CD8-positive, alpha-beta memory T cell (primary cell): Measurements from ENCODE around the gene SLIT1. TPM values are rescaled to one million over a fixed set of nuclear protein-coding genes. Genes with fewer than 3 reads are reported as not detected.

Source experiments
- CTCF ChIA-PET: fragments of 350-600 bp; sonication (Branson Sonifier 250); formaldehyde crosslinking; loops from one replicate; lab custom pipeline; 2021; ENCODE audit warnings: antibody characterized with exemption; lab: Charles Lee
- POLR2A ChIA-PET: fragments of 350-600 bp; sonication (Branson Sonifier 250); formaldehyde crosslinking; loops from one replicate; lab custom pipeline; 2021; ENCODE audit warnings: antibody characterized with exemption; lab: Charles Lee
- DNase-seq, 5 donors: peaks; one replicate each; pipeline versions ENCODE4 v3.0.0 to v3.0.0-alpha.2; 2020 to 2022; ENCODE audit warnings: mixed read lengths in 1 of 5
- H3K27ac ChIP-seq: one replicate; pipeline ENCODE4 v1.7.0; 2013; ENCODE audit warnings: low read depth, mild to moderate bottlenecking, low read length, moderate library complexity
- H3K27me3 ChIP-seq: 2 replicates; pipeline ENCODE4 v1.7.0; 2013; ENCODE audit warnings: low read length, mild to moderate bottlenecking; ENCODE audit not compliant: insufficient read depth, poor library complexity, severe bottlenecking
- H3K36me3 ChIP-seq: 2 replicates; pipeline ENCODE4 v1.7.0; 2013; ENCODE audit warnings: mild to moderate bottlenecking, low read length, moderate library complexity; ENCODE audit not compliant: insufficient read depth
- H3K4me1 ChIP-seq: 2 replicates; pipeline ENCODE4 v1.7.0; 2013; ENCODE audit warnings: mild to moderate bottlenecking, low read length, moderate library complexity; ENCODE audit not compliant: insufficient read depth
- H3K4me3 ChIP-seq: 2 replicates; pipeline ENCODE4 v1.7.0; 2013; ENCODE audit warnings: mild to moderate bottlenecking, low read length
- H3K9me3 ChIP-seq: 2 replicates; pipeline ENCODE4 v1.7.0; 2013; ENCODE audit warnings: mild to moderate bottlenecking, low read length
- H3K27ac Mint-ChIP-seq, 8 donors: one replicate each; pipeline ENCODE4 v1.8.0; 2020 to 2021; ENCODE audit warnings: mixed read lengths in 8 of 8, mild to moderate bottlenecking in 6 of 8, inconsistent platforms in 3 of 8, moderate library complexity in 3 of 8
- H3K27me3 Mint-ChIP-seq, 2 donors: one replicate each; pipeline ENCODE4 v1.8.0; 2020 to 2021; ENCODE audit warnings: mixed read lengths in 2 of 2, mild to moderate bottlenecking in 1 of 2, moderate library complexity in 1 of 2
- H3K36me3 Mint-ChIP-seq, 3 donors: one replicate each; pipeline ENCODE4 v1.8.0; 2020 to 2021; ENCODE audit warnings: mixed read lengths in 3 of 3, inconsistent platforms in 1 of 3, mild to moderate bottlenecking in 1 of 3
- H3K4me1 Mint-ChIP-seq, 3 donors: one replicate each; pipeline ENCODE4 v1.8.0; 2020 to 2021; ENCODE audit warnings: mixed read lengths in 3 of 3, inconsistent platforms in 1 of 3, mild to moderate bottlenecking in 1 of 3
- H3K4me3 Mint-ChIP-seq, 7 donors: one replicate each; pipeline ENCODE4 v1.8.0; 2020 to 2021; ENCODE audit warnings: mixed read lengths in 7 of 7, mild to moderate bottlenecking in 6 of 7, moderate library complexity in 4 of 7, inconsistent platforms in 2 of 7
- H3K9me3 Mint-ChIP-seq, 5 donors: one replicate each; pipeline ENCODE4 v1.8.0; 2020 to 2022; ENCODE audit warnings: mixed read lengths in 5 of 5, mild to moderate bottlenecking in 3 of 5, moderate library complexity in 2 of 5, inconsistent platforms in 1 of 5
- polyA plus RNA-seq: library from polyadenylated mRNA; unstranded; fragments of 300-500 nt; fragmentation: Illumina TruSeq; gene quantifications from one replicate; pipeline ENCODE4 v1.2.3, GENCODE V29; 2021
- total RNA-seq, 2 experiments: library from RNA; stranded (reverse); gene quantifications; one replicate each; pipeline ENCODE4 v1.2.3, GENCODE V29; 2021

SLIT1 gene
- total and polyA plus RNA-seq, 3 experiments from 2014 or later: 0.06 to 0.20 TPM; not detected in 1

- peak overlapping the region in 1 of 8 donors; percentile 47 for H3K27ac Mint-ChIP-seq
- CTCF ChIA-PET: interaction anchor here (0.8 to 1.3 kb wide), 2 partner anchors 23 to 24 kb away, joined by 3 read pairs; no protein-coding TSS in a partner anchor
- no peaks in the 10 kb centered on the region for H3K36me3 ChIP-seq
- no peak overlapping the region for H3K27ac ChIP-seq
- H3K9me3 ChIP-seq: no peaks in the 10 kb centered on the region
- peaks cover 0 to 5% (median 3%) of the 10 kb centered on the region in 5 donors for H3K9me3 Mint-ChIP-seq
- peaks cover 10 to 11% (median 10%) of the 10 kb centered on the region in 3 donors for H3K4me1 Mint-ChIP-seq
- DNase-seq: no peak
- H3K4me1 ChIP-seq: peaks cover 5% of the 10 kb centered on the region
- no peaks in the 10 kb centered on the region for H3K27me3 ChIP-seq
- H3K4me3 ChIP-seq: no peak overlapping the region
- no peak overlapping the region for H3K4me3 Mint-ChIP-seq
- POLR2A ChIA-PET: no interaction called here
- H3K27me3 Mint-ChIP-seq: no peaks in the 10 kb centered on the region
- peaks cover 0 to 5% (median 0%) of the 10 kb centered on the region in 3 donors for H3K36me3 Mint-ChIP-seq
Observed at GRCh38 chr10:97013983-97014382, 171.8 kb downstream of the SLIT1 start.

- H3K27ac ChIP-seq: no peak overlapping the region
Observed at GRCh38 chr10:97013568-97013967, 172.2 kb downstream of the SLIT1 start.

GRCh38 chr10:97012470-97012869 lies 173.3 kb downstream of the SLIT1 start:
- ChIA-PET POLR2A (no interaction called here), CTCF (interaction anchor here (1.3 kb wide), 1 partner anchor 13 kb away, joined by 4 read pairs; no protein-coding TSS in a partner anchor)
- Mint-ChIP-seq H3K4me3 (no peak overlapping the region), H3K27me3 (no peaks in the 10 kb centered on the region), H3K9me3 (peaks cover 0 to 12% (median 9%) of the 10 kb centered on the region in 5 donors), H3K27ac (no peak overlapping the region), H3K4me1 (peaks cover 10 to 11% (median 10%) of the 10 kb centered on the region in 3 donors), H3K36me3 (peaks cover 0 to 10% (median 0%) of the 10 kb centered on the region in 3 donors)
- Histone ChIP-seq H3K9me3 (no peaks in the 10 kb centered on the region), H3K27ac (no peak overlapping the region), H3K4me1 (peaks cover 5% of the 10 kb centered on the region), H3K4me3 (no peak overlapping the region), H3K27me3 (no peaks in the 10 kb centered on the region), H3K36me3 (no peaks in the 10 kb centered on the region)
- DNase-seq: no peak

More at GRCh38 chr10:97013568-97013967, 172.2 kb downstream of the SLIT1 start:
- H3K4me3 Mint-ChIP-seq: no peak overlapping the region
- Histone ChIP-seq H3K36me3 (no peaks in the 10 kb centered on the region), H3K9me3 (no peaks in the 10 kb centered on the region), H3K4me1 (peaks cover 5% of the 10 kb centered on the region), H3K27me3 (no peaks in the 10 kb centered on the region), H3K4me3 (no peak overlapping the region)
- peaks cover 0 to 5% (median 0%) of the 10 kb centered on the region in 3 donors for H3K36me3 Mint-ChIP-seq
- peaks cover 10 to 11% (median 10%) of the 10 kb centered on the region in 3 donors for H3K4me1 Mint-ChIP-seq
- CTCF ChIA-PET: interaction anchor here (0.8 to 1.3 kb wide), 2 partner anchors 23 to 24 kb away, joined by 3 read pairs; no protein-coding TSS in a partner anchor
- H3K27ac Mint-ChIP-seq: no peak overlapping the region
- no peaks in the 10 kb centered on the region for H3K27me3 Mint-ChIP-seq
- peaks cover 0 to 5% (median 3%) of the 10 kb centered on the region in 5 donors for H3K9me3 Mint-ChIP-seq
- POLR2A ChIA-PET: no interaction called here
- no peak for DNase-seq

GRCh38 chr10:97011397-97011796 lies 174.4 kb downstream of the SLIT1 start:
- DNase-seq: no peak
- Histone ChIP-seq H3K4me3 (no peak overlapping the region), H3K27me3 (no peaks in the 10 kb centered on the region), H3K9me3 (no peaks in the 10 kb centered on the region), H3K27ac (no peak overlapping the region), H3K36me3 (no peaks in the 10 kb centered on the region), H3K4me1 (no peaks in the 10 kb centered on the region)
- POLR2A ChIA-PET: no interaction called here
- Mint-ChIP-seq H3K4me3 (no peak overlapping the region), H3K9me3 (peaks cover 8 to 23% (median 19%) of the 10 kb centered on the region in 5 donors), H3K27ac (no peak overlapping the region), H3K4me1 (peaks cover under 1 to 2% (median 1%) of the 10 kb centered on the region in 3 donors), H3K36me3 (peaks cover 0 to 21% (median 0%) of the 10 kb centered on the region in 3 donors), H3K27me3 (peaks cover 0 to 3% of the 10 kb centered on the region in 2 donors)
- CTCF ChIA-PET: interaction anchor here (1.3 kb wide), 1 partner anchor 14 kb away, joined by 4 read pairs; no protein-coding TSS in a partner anchor

- no peak overlapping the region for H3K4me3 Mint-ChIP-seq
- Histone ChIP-seq H3K27me3 (no peaks in the 10 kb centered on the region), H3K4me3 (no peak overlapping the region), H3K27ac (no peak overlapping the region), H3K9me3 (no peaks in the 10 kb centered on the region), H3K36me3 (no peaks in the 10 kb centered on the region), H3K4me1 (no peaks in the 10 kb centered on the region)
- POLR2A ChIA-PET: no interaction called here
- DNase-seq: no peak
- peaks cover 0 to 27% (median 0%) of the 10 kb centered on the region in 3 donors for H3K36me3 Mint-ChIP-seq
- CTCF ChIA-PET: no interaction called here
- peaks cover 2 to 5% of the 10 kb centered on the region in 2 donors for H3K27me3 Mint-ChIP-seq
- peaks cover 12 to 27% (median 22%) of the 10 kb centered on the region in 5 donors for H3K9me3 Mint-ChIP-seq
- no peak overlapping the region for H3K27ac Mint-ChIP-seq
- H3K4me1 Mint-ChIP-seq: peaks cover 0 to 2% (median 0%) of the 10 kb centered on the region in 3 donors
Observed at GRCh38 chr10:97010695-97011206, 175.0 kb downstream of the SLIT1 start.

- Mint-ChIP-seq H3K9me3 (peaks cover 16 to 30% (median 26%) of the 10 kb centered on the region in 5 donors), H3K36me3 (peaks cover 0 to 31% (median 0%) of the 10 kb centered on the region in 3 donors), H3K27me3 (peaks cover 6 to 10% of the 10 kb centered on the region in 2 donors), H3K4me3 (no peak overlapping the region), H3K4me1 (no peaks in the 10 kb centered on the region), H3K27ac (no peak overlapping the region)
- H3K4me3 ChIP-seq: no peak overlapping the region
- no peak for DNase-seq
- POLR2A ChIA-PET: no interaction called here
- no peak overlapping the region for H3K27ac ChIP-seq
- no peaks in the 10 kb centered on the region for H3K36me3 ChIP-seq
- no peaks in the 10 kb centered on the region for H3K27me3 ChIP-seq
- no peaks in the 10 kb centered on the region for H3K4me1 ChIP-seq
- H3K9me3 ChIP-seq: no peaks in the 10 kb centered on the region
- CTCF ChIA-PET: no interaction called here
Observed at GRCh38 chr10:97007417-97007816, 178.3 kb downstream of the SLIT1 start.

GRCh38 chr10:97006364-97006763 lies 179.4 kb downstream of the SLIT1 start:
- Mint-ChIP-seq H3K9me3 (peaks cover 16 to 30% (median 26%) of the 10 kb centered on the region in 5 donors), H3K4me3 (no peak overlapping the region), H3K27ac (no peak overlapping the region), H3K4me1 (no peaks in the 10 kb centered on the region), H3K27me3 (peaks cover 6 to 10% of the 10 kb centered on the region in 2 donors), H3K36me3 (peaks cover 0 to 31% (median 0%) of the 10 kb centered on the region in 3 donors)
- no peak for DNase-seq
- no peak overlapping the region for H3K27ac ChIP-seq
- ChIA-PET POLR2A (no interaction called here), CTCF (no interaction called here)
- H3K4me3 ChIP-seq: no peak overlapping the region
- no peaks in the 10 kb centered on the region for H3K36me3 ChIP-seq
- H3K9me3 ChIP-seq: no peaks in the 10 kb centered on the region
- no peaks in the 10 kb centered on the region for H3K4me1 ChIP-seq
- no peaks in the 10 kb centered on the region for H3K27me3 ChIP-seq

GRCh38 chr10:97005349-97005748 lies 180.4 kb downstream of the SLIT1 start:
- no peak overlapping the region for H3K27ac ChIP-seq
- H3K4me3 ChIP-seq: no peak overlapping the region
- H3K4me1 ChIP-seq: no peaks in the 10 kb centered on the region
- H3K27me3 ChIP-seq: no peaks in the 10 kb centered on the region
- H3K9me3 ChIP-seq: no peaks in the 10 kb centered on the region
- peaks cover 6 to 10% of the 10 kb centered on the region in 2 donors for H3K27me3 Mint-ChIP-seq
- no peak for DNase-seq
- no peaks in the 10 kb centered on the region for H3K4me1 Mint-ChIP-seq
- ChIA-PET POLR2A (no interaction called here), CTCF (no interaction called here)
- no peak overlapping the region for H3K27ac Mint-ChIP-seq
- no peak overlapping the region for H3K4me3 Mint-ChIP-seq
- peaks cover 0 to 31% (median 0%) of the 10 kb centered on the region in 3 donors for H3K36me3 Mint-ChIP-seq
- H3K9me3 Mint-ChIP-seq: peaks cover 16 to 30% (median 26%) of the 10 kb centered on the region in 5 donors
- no peaks in the 10 kb centered on the region for H3K36me3 ChIP-seq
